ENCODE results near the gene DMKN. TPM values are rescaled to one million over a fixed set of nuclear protein-coding genes. Genes with fewer than 3 reads are reported as not detected.

The DMKN gene
- total and polyA plus RNA-seq, 2 of the 8 experiments (the other 6 are each of a cell fraction or from before 2014, with no cell fraction given) = 290 to 330 TPM

- H4K20me1 ChIP-seq (replicated peaks in 1 of 2; ENCODE audit: control insufficient read depth in 1 of 2, insufficient read depth in 2 of 2, low read length in 2 of 2) = no peaks in the 10 kb centered on the region
- no peak overlapping the region; the same call in 1 of the 2 replicates for H4K8ac ChIP-seq (ENCODE audit: extremely low read depth, insufficient read depth, low read length)
- no peaks in the 10 kb centered on the region for H3K79me2 ChIP-seq (ENCODE audit: control insufficient read depth in 1 of 2, insufficient read depth in 2 of 2, low read length in 2 of 2)
- no peak overlapping the region for H3K18ac ChIP-seq (ENCODE audit: extremely low read depth, low read length)
- H3K23ac ChIP-seq (ENCODE audit: insufficient read length) = no peak overlapping the region
- no peak overlapping the region for H2BK15ac ChIP-seq (ENCODE audit: low read length)
- H3K56ac ChIP-seq (replicated peaks; ENCODE audit: insufficient read length, low read depth, low read length) = no peak overlapping the region
- no peak overlapping the region for H4K91ac ChIP-seq (replicated peaks; ENCODE audit: insufficient read length, low read length)
- H3K14ac ChIP-seq (ENCODE audit: insufficient read length) = no peak overlapping the region
- 83% methylated on average over 2 of the region's 2 CpGs; no CpG with 5 or more reads in 1 of the 2 experiments for WGBS, 2 experiments (ENCODE audit: extremely low coverage in 1 of 2, insufficient coverage in 1 of 2, insufficient read length in 1 of 2, insufficient replicate concordance in 2 of 2, low coverage in 1 of 2, low lambda C conversion rate in 2 of 2, missing lambda C conversion rate in 1 of 2)
- peaks cover 1% of the 10 kb centered on the region; the same call in 1 of the 2 replicates for H3K23me2 ChIP-seq (ENCODE audit: low read depth, low read length)
- no peak overlapping the region for H2AFZ ChIP-seq (ENCODE audit: low read length)
- H3K27ac ChIP-seq (ENCODE audit: low read depth, low read length) = no peak overlapping the region
- H3K79me1 ChIP-seq (ENCODE audit: low read depth, low read length) = no peaks in the 10 kb centered on the region
- H3K27me3 ChIP-seq (replicated peaks in 1 of 4; ENCODE audit: control insufficient read depth in 3 of 4, extremely low read depth in 1 of 4, insufficient read depth in 3 of 4, low read length in 3 of 4) = no peaks in the 10 kb centered on the region
- H3K4me3 ChIP-seq (ENCODE audit: extremely low read depth in 1 of 4, insufficient read depth in 2 of 4, low read depth in 3 of 4, low read length in 4 of 4) = no peak overlapping the region
- no peaks in the 10 kb centered on the region for H3K36me3 ChIP-seq (ENCODE audit: control insufficient read depth in 2 of 4, insufficient read depth in 4 of 4, low read length in 3 of 4)
- no peaks in the 10 kb centered on the region for H3K4me1 ChIP-seq (replicated peaks in 1 of 4; ENCODE audit: control insufficient read depth in 3 of 4, insufficient read depth in 4 of 4, low read length in 3 of 4)
- ChIA-PET POLR2A (ENCODE audit: partially characterized antibody) (no interaction called here), CTCF (ENCODE audit: partially characterized antibody) (interaction anchor here (1.0 to 3.0 kb wide), 5 partner anchors 13 to 613 kb away, joined by 3 to 13 read pairs (median 3); no protein-coding TSS in a partner anchor)
- no peak overlapping the region for H2BK12ac ChIP-seq (ENCODE audit: low read depth, low read length)
- H2BK120ac ChIP-seq (replicated peaks; ENCODE audit: low read depth, low read length) = no peak overlapping the region
- no peaks in the 10 kb centered on the region for H3K9me3 ChIP-seq (ENCODE audit: insufficient read depth in 2 of 2, low read depth in 1 of 2, low read length in 1 of 2)
- TF ChIP-seq GABPA (IDR thresholded peaks at IDR 0.05; ENCODE audit: borderline replicate concordance, insufficient read depth, low read length) = no peak
- TF ChIP-seq EGR1 (IDR thresholded peaks at IDR 0.05; ENCODE audit: borderline replicate concordance, low read depth, low read length) = no peak
- no peak for TF ChIP-seq SIN3A (conservative IDR thresholded peaks at IDR 0.05 in 1 of 2, IDR thresholded peaks at IDR 0.05 in 1 of 2; ENCODE audit: low read depth in 1 of 2, low read length in 2 of 2)
- no peak for TF ChIP-seq MAX (IDR thresholded peaks at IDR 0.05)
- TF ChIP-seq SRF (IDR thresholded peaks at IDR 0.05; ENCODE audit: low read depth, low read length) = no peak
- TF ChIP-seq TAF7 (optimal IDR thresholded peaks at IDR 0.05; ENCODE audit: borderline replicate concordance, low read depth, low read length) = no peak
- no peak for TF ChIP-seq SP2 (IDR thresholded peaks at IDR 0.05; ENCODE audit: low read length)
- no peak for TF ChIP-seq RXRA (IDR thresholded peaks at IDR 0.05; ENCODE audit: insufficient read depth, low read depth, low read length)
- no peak for TF ChIP-seq KDM5A (IDR thresholded peaks at IDR 0.05; ENCODE audit: low read length)
- TF ChIP-seq HDAC2 (IDR thresholded peaks at IDR 0.05; ENCODE audit: borderline replicate concordance in 1 of 2, low read depth in 2 of 2, low read length in 2 of 2) = no peak
- H2BK5ac ChIP-seq (ENCODE audit: low read depth, low read length) = no peak overlapping the region
- no peak overlapping the region for H3K9ac ChIP-seq (replicated peaks in 1 of 4; ENCODE audit: extremely low read depth in 1 of 4, low read depth in 3 of 4, low read length in 3 of 4)
- DNase-seq (ENCODE audit: low read depth in 1 of 2, low spot score in 2 of 2) (no peak), FAIRE-seq (no peak)
- H2AK5ac ChIP-seq (ENCODE audit: low read depth, low read length) = no peak overlapping the region
- H4K5ac ChIP-seq (ENCODE audit: insufficient read length, low read depth, low read length) = no peak overlapping the region
- H3K4me2 ChIP-seq (ENCODE audit: insufficient read depth in 1 of 2, low read depth in 2 of 2, low read length in 2 of 2) = no peak overlapping the region
- H2BK20ac ChIP-seq (ENCODE audit: low read length) = no peak overlapping the region
- no peak overlapping the region for H3K4ac ChIP-seq (replicated peaks; ENCODE audit: insufficient read length, low read depth, low read length)
Measured at GRCh38 chr19:35454663-35455062, 58.8 kb downstream of the DMKN start.

Data from H1 (cell line).